ENCODE data around the gene DENND4A. TPM values are rescaled to one million over a fixed set of nuclear protein-coding genes. Genes with fewer than 3 reads are reported as not detected.
"Not testable (repeated sequence)": the region's sequence is repeated elsewhere in the genome, so short reads cannot be mapped to it uniquely, and the experiment has no call there.

The DENND4A gene
- total RNA-seq, 1 experiment from 2014 or later = 16.9 TPM

- CTCF ChIA-PET = no interaction called here
- Mint-ChIP-seq H3K9me3 (ENCODE audit: unreplicated experiment) (no peaks in the 10 kb centered on the region), H3K4me1 (ENCODE audit: insufficient read depth, unreplicated experiment) (peaks cover 1% of the 10 kb centered on the region), H3K27ac (ENCODE audit: low read depth, unreplicated experiment) (no peak overlapping the region), H3K4me3 (ENCODE audit: unreplicated experiment) (no peak overlapping the region), H3K27me3 (ENCODE audit: insufficient read depth, unreplicated experiment) (no peaks in the 10 kb centered on the region), H3K36me3 (ENCODE audit: insufficient read depth, unreplicated experiment) (no peaks in the 10 kb centered on the region)
- no peak for TF ChIP-seq CTCF (IDR thresholded peaks at IDR 0.05; ENCODE audit: unreplicated experiment)
- intact Hi-C loops (cut with micrococcal nuclease) = no loop called here
- no TSS peak for BruUV-seq (replicated peaks)
- no peak for DNase-seq (ENCODE audit: unreplicated experiment)
- POLR2A ChIA-PET = interaction anchor here (1.0 kb wide), 1 partner anchor 9 kb away, joined by 5 read pairs; the partner anchor contains the start of gene DENND4A
Measured at GRCh38 chr15:65782096-65782495, 10.0 kb downstream of the DENND4A start.

- H3K4me1 Mint-ChIP-seq (ENCODE audit: insufficient read depth, unreplicated experiment); H3K9me3 Mint-ChIP-seq (ENCODE audit: unreplicated experiment); H3K4me3 Mint-ChIP-seq (ENCODE audit: unreplicated experiment); DNase-seq (ENCODE audit: unreplicated experiment); H3K27me3 Mint-ChIP-seq (ENCODE audit: insufficient read depth, unreplicated experiment); POLR2A ChIA-PET; BruUV-seq (replicated peaks); H3K27ac Mint-ChIP-seq (ENCODE audit: low read depth, unreplicated experiment); intact Hi-C loops (cut with micrococcal nuclease); H3K36me3 Mint-ChIP-seq (ENCODE audit: insufficient read depth, unreplicated experiment): not testable (repeated sequence)
- CTCF ChIA-PET = interaction anchor here (0.7 to 1.0 kb wide), 2 partner anchors 50 to 166 kb away, joined by 3 to 4 read pairs; no protein-coding TSS in a partner anchor
Measured at GRCh38 chr15:65778701-65779100, 13.4 kb downstream of the DENND4A start.

- no peak overlapping the region for H3K4me3 Mint-ChIP-seq (ENCODE audit: unreplicated experiment)
- intact Hi-C loops (cut with micrococcal nuclease) = no loop called here
- no peaks in the 10 kb centered on the region for H3K4me1 Mint-ChIP-seq (ENCODE audit: insufficient read depth, unreplicated experiment)
- BruUV-seq (replicated peaks) = no TSS peak
- H3K27me3 Mint-ChIP-seq (ENCODE audit: insufficient read depth, unreplicated experiment) = no peaks in the 10 kb centered on the region
- CTCF ChIA-PET = interaction anchor here (0.7 to 1.0 kb wide), 3 partner anchors 9 to 166 kb away, joined by 3 to 4 read pairs (median 3); no protein-coding TSS in a partner anchor
- no peak for DNase-seq (ENCODE audit: unreplicated experiment)
- H3K36me3 Mint-ChIP-seq (ENCODE audit: insufficient read depth, unreplicated experiment) = no peaks in the 10 kb centered on the region
- H3K27ac Mint-ChIP-seq (ENCODE audit: low read depth, unreplicated experiment) = no peak overlapping the region
- no peaks in the 10 kb centered on the region for H3K9me3 Mint-ChIP-seq (ENCODE audit: unreplicated experiment)
- no peak for TF ChIP-seq CTCF (IDR thresholded peaks at IDR 0.05; ENCODE audit: unreplicated experiment)
- POLR2A ChIA-PET = interaction anchor here (1.5 kb wide), 1 partner anchor 13 kb away, joined by 8 read pairs; the partner anchor contains the start of gene DENND4A
Measured at GRCh38 chr15:65778269-65778668, 13.8 kb downstream of the DENND4A start.

- no peak for TF ChIP-seq CTCF (IDR thresholded peaks at IDR 0.05; ENCODE audit: unreplicated experiment)
- ChIA-PET POLR2A (interaction anchor here (1.5 kb wide), 1 partner anchor 13 kb away, joined by 8 read pairs; the partner anchor contains the start of gene DENND4A), CTCF (interaction anchor here (0.7 kb wide), 1 partner anchor 8 kb away, joined by 3 read pairs; no protein-coding TSS in a partner anchor)
- H3K27ac Mint-ChIP-seq (ENCODE audit: low read depth, unreplicated experiment) = no peak overlapping the region
- H3K27me3 Mint-ChIP-seq (ENCODE audit: insufficient read depth, unreplicated experiment) = no peaks in the 10 kb centered on the region
- intact Hi-C loops (cut with micrococcal nuclease) = no loop called here
- no TSS peak for BruUV-seq (replicated peaks)
- no peak for DNase-seq (ENCODE audit: unreplicated experiment)
- H3K4me1 Mint-ChIP-seq (ENCODE audit: insufficient read depth, unreplicated experiment) = no peaks in the 10 kb centered on the region
- H3K4me3 Mint-ChIP-seq (ENCODE audit: unreplicated experiment) = no peak overlapping the region
- no peaks in the 10 kb centered on the region for H3K36me3 Mint-ChIP-seq (ENCODE audit: insufficient read depth, unreplicated experiment)
- H3K9me3 Mint-ChIP-seq (ENCODE audit: unreplicated experiment) = no peaks in the 10 kb centered on the region
Measured at GRCh38 chr15:65777843-65778242, 14.2 kb downstream of the DENND4A start.
